NCI-H2227 treated with DMSO at 0.1 percent for 48 hours (cell line): Measurements from ENCODE around the gene CANX.
"Not testable (repeated sequence)": the region's sequence is repeated elsewhere in the genome, so short reads cannot be mapped to it uniquely, and the experiment has no call there.

Experiments
- DNase-seq: peaks from one replicate; lab custom pipeline; 2025; lab: John Stamatoyannopoulos, UW

Gene CANX

GRCh38 chr5:179699616-179700237 lies 960 bp downstream of the CANX start:
- peak; percentile 6 for DNase-seq

GRCh38 chr5:179700401-179700918 lies 1.7 kb downstream of the CANX start:
- DNase-seq: no peak

- no peak for DNase-seq
Measured at GRCh38 chr5:179716286-179716685, 17.5 kb downstream of the CANX start.

- no peak for DNase-seq
Measured at GRCh38 chr5:179720222-179720621, 21.5 kb downstream of the CANX start.

DNA sequence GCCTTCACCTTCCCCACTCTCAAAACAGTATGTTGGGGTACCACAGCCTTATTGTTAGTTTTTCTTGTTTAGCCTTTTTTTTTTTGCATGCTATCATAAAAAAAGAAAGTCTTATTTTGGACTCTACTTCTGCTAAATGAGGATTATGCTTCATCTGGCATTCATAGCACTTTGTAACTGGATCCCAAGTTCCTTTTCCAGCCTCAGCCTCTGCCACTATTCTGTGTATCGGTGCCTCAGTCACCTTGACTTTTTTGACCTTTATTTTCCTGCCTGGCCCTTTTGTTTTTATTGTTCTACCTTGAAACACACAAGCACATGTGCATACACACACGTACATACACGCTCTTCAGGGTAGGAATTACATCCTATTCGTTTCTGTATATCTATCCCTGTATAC lies 25.4 kb downstream of the CANX start:
- DNase-seq: no peak

DNA sequence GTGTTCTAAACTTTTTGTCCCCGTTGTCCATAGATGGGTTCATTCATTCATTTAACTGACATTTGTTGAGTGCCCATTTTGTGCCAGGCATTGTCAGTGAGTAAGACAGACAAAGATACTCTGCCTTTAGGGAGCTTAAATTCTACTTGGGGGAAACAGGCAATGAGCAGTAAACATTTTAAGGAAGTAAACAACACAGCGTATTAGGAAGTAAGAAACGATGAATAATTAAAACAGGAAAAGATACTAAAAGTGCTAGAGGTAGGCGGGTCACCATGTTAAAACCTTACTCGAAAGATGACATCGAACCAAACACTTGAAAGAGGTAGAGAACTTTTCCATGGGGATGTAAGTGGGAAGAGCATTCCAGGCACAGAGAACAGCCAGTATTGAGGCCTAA lies 28.3 kb downstream of the CANX start:
- no peak for DNase-seq

DNA sequence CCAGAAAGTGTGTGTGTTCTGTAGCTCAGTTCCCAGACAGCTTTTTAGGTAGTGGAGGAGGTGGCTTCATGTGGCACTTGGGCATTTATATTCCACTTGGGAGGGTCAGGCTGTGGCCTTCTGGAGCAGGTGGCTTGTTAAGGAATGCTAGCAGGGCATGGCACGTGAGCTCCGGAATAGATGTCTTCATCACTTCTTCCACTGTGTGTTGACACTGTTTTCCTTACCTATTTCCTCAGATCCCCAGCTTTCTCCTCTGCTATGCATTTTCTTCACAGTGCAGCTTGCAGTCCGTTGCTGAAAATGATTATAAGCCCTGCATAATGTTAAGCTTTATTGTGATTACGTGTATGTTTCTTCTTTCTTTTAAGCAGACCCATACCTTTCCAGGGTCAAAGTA lies 30.5 kb downstream of the CANX start:
- no peak for DNase-seq

DNA sequence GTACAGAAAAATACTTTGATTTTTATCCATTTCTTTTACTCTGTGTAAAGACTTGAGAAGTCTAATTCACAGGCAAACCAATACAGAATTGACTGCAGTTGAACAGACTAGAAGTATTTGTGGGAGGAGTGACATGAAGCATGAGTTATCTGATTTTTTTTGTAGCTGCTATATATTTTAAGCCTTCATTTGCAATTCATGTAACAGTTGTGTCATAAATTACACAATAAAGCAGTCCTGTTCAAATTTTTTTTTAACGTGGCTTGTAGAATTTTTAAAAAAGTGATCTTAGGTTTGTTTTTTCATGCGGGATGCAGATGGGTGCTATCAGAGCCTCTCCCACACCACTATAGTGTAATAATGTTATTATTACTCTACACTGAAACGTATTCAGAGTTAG lies 31.0 kb downstream of the CANX start:
- DNase-seq: no peak

DNA sequence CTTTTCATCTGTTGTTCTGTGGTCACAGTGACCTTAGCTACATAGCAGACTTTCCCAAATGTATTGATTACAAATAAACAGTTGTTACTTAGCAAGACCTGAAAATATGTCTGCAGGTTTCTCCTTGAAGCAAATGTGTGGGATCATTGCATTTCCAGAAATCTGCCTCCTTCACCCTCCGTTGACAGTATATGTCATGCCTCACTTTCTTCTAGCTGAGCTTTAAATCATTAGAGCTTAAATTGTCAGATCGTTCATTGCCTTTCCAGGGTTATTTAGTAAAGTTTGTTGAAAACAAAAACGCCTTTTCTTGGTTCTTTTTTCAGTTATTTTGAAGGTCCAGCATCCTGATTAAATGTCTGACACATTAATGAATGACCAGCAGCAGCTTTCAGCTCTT lies 31.6 kb downstream of the CANX start:
- DNase-seq: no peak

DNA sequence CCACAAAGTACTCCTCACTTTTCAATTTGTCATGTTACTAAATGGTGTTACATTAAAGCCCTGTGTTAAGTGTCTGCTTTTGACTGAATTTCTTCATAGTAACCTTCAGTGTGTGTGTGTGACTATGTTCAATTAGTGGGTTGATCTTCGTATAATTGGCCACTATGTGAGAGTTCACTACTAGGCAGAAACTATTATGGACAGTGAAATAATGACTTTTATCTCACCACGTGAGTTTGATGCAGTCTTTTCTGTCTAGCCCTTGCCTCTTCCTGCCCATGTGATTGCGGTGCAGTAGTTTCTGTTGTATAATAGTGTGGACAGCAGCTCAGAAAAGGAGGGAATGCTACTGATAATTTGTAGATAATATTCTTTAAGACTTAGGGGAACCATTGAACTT lies 32.1 kb downstream of the CANX start:
- DNase-seq: no peak

DNA sequence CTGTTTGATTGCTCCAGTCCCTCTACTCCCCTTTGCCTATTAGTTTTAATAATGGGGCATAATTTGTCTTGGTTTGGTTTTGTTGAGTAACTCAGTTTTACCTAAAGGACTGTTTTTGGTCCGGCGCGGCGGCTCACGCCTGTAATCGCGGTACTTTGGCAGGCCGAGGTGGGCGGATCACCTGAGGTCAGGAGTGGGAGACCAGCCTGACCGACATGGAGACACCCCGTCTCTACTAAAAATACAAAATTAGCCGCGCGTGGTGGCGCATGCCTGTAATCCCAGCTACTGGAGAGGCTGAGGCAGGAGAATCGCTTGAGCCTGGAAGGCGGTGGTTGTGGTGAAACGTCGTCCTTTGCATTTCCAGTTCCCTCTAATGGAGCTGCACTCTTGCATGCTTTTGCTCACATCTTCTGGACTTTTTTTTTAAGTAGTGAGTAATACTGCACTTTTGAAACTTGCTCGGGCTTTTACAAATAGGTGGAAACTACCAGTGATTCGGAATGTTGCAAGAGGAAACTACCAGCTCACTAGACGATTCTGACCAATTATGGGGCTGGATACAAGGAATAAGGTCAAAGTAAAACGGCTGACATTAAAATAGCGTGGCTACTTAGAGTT lies 33.1 kb downstream of the CANX start:
- DNase-seq: peak; percentile 61

- peak; percentile 97 for DNase-seq
Measured at GRCh38 chr5:179732412-179732917, 33.7 kb downstream of the CANX start, which contains the start of gene MAML1. MAML1 (plus strand) TSS chr5:179732822; CDS start chr5:179733113, 291 bp downstream.

DNA sequence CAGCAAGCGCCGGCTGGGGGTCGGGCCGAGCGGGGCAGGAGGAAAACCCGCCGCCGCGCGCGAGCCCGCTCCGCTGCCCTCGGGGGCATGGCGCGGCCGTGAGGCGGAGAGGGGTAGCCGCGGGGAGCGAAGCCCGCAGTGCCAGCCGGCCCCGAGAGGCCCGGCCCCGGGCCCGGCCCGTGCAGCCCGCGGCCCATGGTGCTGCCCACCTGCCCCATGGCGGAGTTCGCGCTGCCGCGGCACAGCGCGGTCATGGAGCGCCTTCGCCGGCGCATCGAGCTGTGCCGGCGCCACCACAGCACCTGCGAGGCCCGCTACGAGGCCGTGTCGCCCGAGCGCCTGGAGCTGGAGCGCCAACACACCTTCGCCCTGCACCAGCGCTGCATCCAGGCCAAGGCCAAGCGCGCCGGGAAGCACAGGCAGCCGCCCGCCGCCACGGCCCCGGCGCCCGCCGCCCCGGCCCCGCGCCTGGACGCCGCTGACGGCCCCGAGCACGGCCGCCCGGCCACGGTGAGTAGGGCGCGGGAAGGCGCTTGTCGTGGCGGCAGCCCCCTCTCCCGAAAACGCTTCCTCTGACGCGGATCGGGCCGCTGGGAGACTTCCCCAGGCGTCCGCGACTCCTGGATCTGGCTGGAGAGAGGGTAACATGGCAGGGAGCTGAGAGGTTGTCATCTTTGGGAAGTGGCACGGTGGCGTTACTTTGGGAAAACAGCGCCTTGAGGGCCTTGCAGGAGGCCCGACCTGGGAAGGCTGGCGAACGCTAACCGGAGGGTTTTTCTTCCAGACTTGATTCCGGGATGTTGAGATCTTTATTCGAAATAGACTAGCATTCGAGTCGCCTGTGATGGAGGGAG lies 34.4 kb downstream of the CANX start:
- DNase-seq: no peak

- no peak for DNase-seq
Measured at GRCh38 chr5:179733772-179734126, 35.0 kb downstream of the CANX start.

- DNase-seq: no peak
Measured at GRCh38 chr5:179734536-179735164, 35.9 kb downstream of the CANX start.

GRCh38 chr5:179738742-179739141 lies 40.0 kb downstream of the CANX start:
- DNase-seq: no peak

DNA sequence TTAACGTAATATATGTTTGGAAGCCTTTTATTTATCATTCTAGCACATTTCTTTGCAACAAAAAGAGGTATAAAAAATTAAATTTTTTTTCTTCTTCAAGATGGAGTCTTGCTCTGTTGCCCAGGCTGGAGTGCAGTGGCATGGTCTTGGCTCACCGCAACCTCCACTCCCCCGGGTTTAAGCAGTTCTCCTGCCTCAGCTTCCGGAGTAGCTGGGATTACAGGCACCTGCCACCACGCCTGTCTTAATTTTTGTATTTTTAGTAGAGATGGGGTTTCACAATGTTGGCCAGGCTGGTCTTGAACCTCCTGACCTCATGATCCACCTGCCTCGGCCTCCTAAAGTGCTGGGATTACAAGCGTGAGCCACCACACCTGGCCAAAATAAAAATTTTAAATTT lies 45.3 kb downstream of the CANX start:
- not testable (repeated sequence) for DNase-seq

GRCh38 chr5:179746872-179747271 lies 48.1 kb downstream of the CANX start:
- DNase-seq: no peak

DNA sequence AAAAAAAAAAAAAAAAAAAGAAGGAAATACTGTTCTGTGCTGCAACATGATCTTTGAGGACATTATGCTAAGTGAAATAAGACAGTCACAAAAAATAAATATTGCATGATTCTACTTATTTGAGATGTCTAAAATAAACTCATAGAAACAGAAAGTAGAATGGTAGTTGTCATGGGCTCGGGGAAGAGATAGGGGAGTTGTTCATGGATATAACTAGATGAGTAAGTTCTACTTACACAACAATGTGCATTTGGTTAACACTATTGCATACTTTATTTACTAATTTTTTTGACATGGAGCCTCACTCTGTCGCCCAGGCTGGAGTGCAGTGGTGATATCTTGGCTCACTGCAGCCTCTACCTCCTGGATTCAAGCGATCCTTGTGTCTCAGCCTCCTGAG lies 49.0 kb downstream of the CANX start:
- DNase-seq: no peak

- no peak for DNase-seq
Measured at GRCh38 chr5:179749857-179750508, 51.2 kb downstream of the CANX start.

GRCh38 chr5:179753971-179754370 lies 55.2 kb downstream of the CANX start:
- DNase-seq: no peak

DNA sequence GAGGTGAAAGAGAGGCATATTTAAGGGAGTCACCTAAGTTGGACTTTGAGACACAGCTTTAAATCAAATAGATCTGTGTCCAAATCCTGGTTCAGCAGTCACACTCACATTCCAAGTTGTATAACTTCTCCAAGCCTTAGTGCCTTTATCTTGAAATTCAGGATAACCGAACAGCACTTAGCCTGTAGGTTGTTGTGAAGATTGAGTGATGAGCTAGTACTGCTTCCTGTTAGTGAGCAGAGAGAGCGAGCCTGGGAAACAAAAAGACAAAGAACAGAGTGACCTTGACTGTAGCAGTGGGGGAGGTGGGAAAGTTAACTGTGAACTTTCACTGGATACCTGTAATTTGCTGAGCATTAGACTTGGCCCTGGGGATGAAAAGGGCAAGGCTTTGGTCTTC lies 56.3 kb downstream of the CANX start:
- DNase-seq: peak; percentile 43
